MCF 10A (cell line): ENCODE measurements around the gene AMN1. TPM values are rescaled to one million over a fixed set of nuclear protein-coding genes. Genes with fewer than 3 reads are reported as not detected.
A peak's percentile ranks its signal among the peaks of the same experiment; 100 is the strongest.
"Not testable (repeated sequence)": the region's sequence is repeated elsewhere in the genome, so short reads cannot be mapped to it uniquely, and the experiment has no call there.

Experiments used
- BruUV-seq: library from RNA; stranded (reverse); fragments of 400-500 nt; replicated peaks from 2 replicates; lab custom pipeline; 2021; lab: Mats Ljungman, UMichigan
- CTCF ChIA-PET: fragments of 300-600 bp; sonication (Branson Sonifier 250); formaldehyde crosslinking; extraction: SDS; loops from one replicate; lab custom pipeline; 2021; ENCODE audit warnings: antibody characterized with exemption, inconsistent platforms; lab: Yijun Ruan, JAX
- POLR2A ChIA-PET: fragments of 300-600, 350-650 bp; sonication (Branson Sonifier 250); formaldehyde crosslinking; extraction: SDS; loops from one replicate; lab custom pipeline; 2020; ENCODE audit warnings: antibody characterized with exemption, inconsistent platforms; lab: Yijun Ruan, JAX
- DNase-seq: peaks from one replicate; pipeline ENCODE4 v3.0.0-alpha.2; 2018; ENCODE audit not compliant: unreplicated experiment
- H3K27ac Mint-ChIP-seq: one replicate; pipeline ENCODE4 v1.8.0; 2022; ENCODE audit warnings: mild to moderate bottlenecking, low read depth, mixed read lengths; ENCODE audit not compliant: unreplicated experiment
- H3K27me3 Mint-ChIP-seq: one replicate; pipeline ENCODE4 v1.8.0; 2022; ENCODE audit warnings: mixed read lengths; ENCODE audit not compliant: insufficient read depth, unreplicated experiment
- H3K36me3 Mint-ChIP-seq: one replicate; pipeline ENCODE4 v1.8.0; 2022; ENCODE audit warnings: mild to moderate bottlenecking, moderate library complexity, mixed read lengths; ENCODE audit not compliant: insufficient read depth, unreplicated experiment
- H3K4me1 Mint-ChIP-seq: one replicate; pipeline ENCODE4 v1.8.0; 2022; ENCODE audit warnings: mixed read lengths; ENCODE audit not compliant: insufficient read depth, unreplicated experiment
- H3K4me3 Mint-ChIP-seq: one replicate; pipeline ENCODE4 v1.8.0; 2022; ENCODE audit warnings: mild to moderate bottlenecking, moderate library complexity, mixed read lengths; ENCODE audit not compliant: unreplicated experiment
- H3K9me3 Mint-ChIP-seq: one replicate; pipeline ENCODE4 v1.8.0; 2022; ENCODE audit warnings: mixed read lengths; ENCODE audit not compliant: unreplicated experiment
- CTCF ChIP-seq: fragments of 200-600 bp; IDR thresholded peaks from one replicate; pipeline ENCODE4 v1.8.0; 2022; ENCODE audit warnings: antibody characterized with exemption, mild to moderate bottlenecking; ENCODE audit not compliant: unreplicated experiment
- intact Hi-C: fragments of 100-400 bp; cut with micrococcal nuclease; formaldehyde crosslinking; loops from 2 replicates; pipeline ENCODE4 v1.14.1; 2022
- total RNA-seq: library from RNA; stranded (reverse); gene quantifications from 2 replicates; pipeline ENCODE4 v1.2.3, GENCODE V29; 2022

AMN1 gene
- total RNA-seq, 1 experiment from 2014 or later = 3.0 TPM

- ChIA-PET CTCF (interaction anchor here (1.4 kb wide), 1 partner anchor 627 kb away, joined by 3 read pairs; no protein-coding TSS in a partner anchor), POLR2A (interaction anchor here (0.7 kb wide), 1 partner anchor 355 kb away, joined by 4 read pairs; no protein-coding TSS in a partner anchor)
- no TSS peak for BruUV-seq
- TF ChIP-seq CTCF = no peak
- intact Hi-C loops = no loop called here
- H3K4me3 Mint-ChIP-seq = no peak overlapping the region
- H3K9me3 Mint-ChIP-seq = peaks cover 8% of the 10 kb centered on the region
- peaks cover 7% of the 10 kb centered on the region for H3K36me3 Mint-ChIP-seq
- no peak overlapping the region for H3K27ac Mint-ChIP-seq
- no peaks in the 10 kb centered on the region for H3K27me3 Mint-ChIP-seq
- DNase-seq = no peak
- no peaks in the 10 kb centered on the region for H3K4me1 Mint-ChIP-seq
Measured at GRCh38 chr12:31685801-31686200, 43.0 kb downstream of the AMN1 start.

- no peaks in the 10 kb centered on the region for H3K4me1 Mint-ChIP-seq
- no peak overlapping the region for H3K4me3 Mint-ChIP-seq
- ChIA-PET CTCF (interaction anchor here (0.5 to 3.4 kb wide), 33 partner anchors 9 to 701 kb away, joined by 3 to 24 read pairs (median 3); partner anchors contain the start of gene BICD1), POLR2A (interaction anchor here (0.5 to 1.1 kb wide), 6 partner anchors 107 to 986 kb away, joined by 3 to 5 read pairs (median 4); no protein-coding TSS in a partner anchor)
- H3K36me3 Mint-ChIP-seq = peaks cover 7% of the 10 kb centered on the region
- DNase-seq = peak; percentile 88
- intact Hi-C loops = loop anchor here (1.0 to 2.0 kb wide), 5 partner anchors 276 to 630 kb away; partner anchors contain the start of genes BICD1 and RESF1
- H3K9me3 Mint-ChIP-seq = peaks cover 8% of the 10 kb centered on the region
- no TSS peak for BruUV-seq
- peak; percentile 82 for TF ChIP-seq CTCF
- H3K27ac Mint-ChIP-seq = no peak overlapping the region
- no peaks in the 10 kb centered on the region for H3K27me3 Mint-ChIP-seq
Measured at GRCh38 chr12:31682136-31682962, 46.5 kb downstream of the AMN1 start.

GRCh38 chr12:31672521-31672920 is 56.3 kb downstream of the AMN1 start:
- intact Hi-C loops = no loop called here
- ChIA-PET CTCF (interaction anchor here (0.5 to 1.2 kb wide), 4 partner anchors 9 to 564 kb away, joined by 3 to 6 read pairs (median 4); no protein-coding TSS in a partner anchor), POLR2A (no interaction called here)
- no peak for DNase-seq
- no TSS peak for BruUV-seq
- no peak overlapping the region for H3K27ac Mint-ChIP-seq
- H3K27me3 Mint-ChIP-seq = no peaks in the 10 kb centered on the region
- no peaks in the 10 kb centered on the region for H3K4me1 Mint-ChIP-seq
- H3K9me3 Mint-ChIP-seq = no peaks in the 10 kb centered on the region
- H3K4me3 Mint-ChIP-seq = no peak overlapping the region
- TF ChIP-seq CTCF = no peak
- no peaks in the 10 kb centered on the region for H3K36me3 Mint-ChIP-seq

- DNase-seq, intact Hi-C loops, H3K4me3 Mint-ChIP-seq, H3K27me3 Mint-ChIP-seq, H3K9me3 Mint-ChIP-seq, H3K4me1 Mint-ChIP-seq, H3K36me3 Mint-ChIP-seq, H3K27ac Mint-ChIP-seq, BruUV-seq: not testable (repeated sequence)
- ChIA-PET CTCF (interaction anchor here (0.6 to 1.9 kb wide), 7 partner anchors 12 to 643 kb away, joined by 3 to 7 read pairs (median 3); no protein-coding TSS in a partner anchor), POLR2A (interaction anchor here (2.7 kb wide), 1 partner anchor 10 kb away, joined by 10 read pairs; the partner anchor contains the start of gene ETFBKMT)
Measured at GRCh38 chr12:31669582-31669981, 59.2 kb downstream of the AMN1 start.
